GM18951 (cell line): Measurements from ENCODE around the gene IL7R.
"Not testable (repeated sequence)": the region's sequence is repeated elsewhere in the genome, so short reads cannot be mapped to it uniquely, and the experiment has no call there.

Experiments used
- POLR2A ChIP-seq: IDR thresholded peaks from 4 replicates; pipeline ENCODE4 v1.6.1; 2011; ENCODE audit warnings: mild to moderate bottlenecking; ENCODE audit not compliant: insufficient read length, insufficient read depth; ENCODE audit errors: extremely low read depth
- in situ Hi-C: fragments of 300-500 bp; cut with MboI; formaldehyde crosslinking; loops from one replicate; pipeline ENCODE4 v1.12.0; 2022; ENCODE audit warnings: low sequenced_read_pairs, mixed read lengths, inconsistent platforms; ENCODE audit not compliant: unreplicated experiment

IL7R gene

GRCh38 chr5:35887321-35888100, 30.8 kb downstream of the IL7R start:
- no peak for TF ChIP-seq POLR2A
- in situ Hi-C loops: no loop called here

GRCh38 chr5:35890021-35891020, 33.6 kb downstream of the IL7R start:
- no peak for TF ChIP-seq POLR2A
- in situ Hi-C loops: no loop called here

- in situ Hi-C loops: not testable (repeated sequence)
Measured at GRCh38 chr5:35892799-35893198, 36.1 kb downstream of the IL7R start.

- TF ChIP-seq POLR2A: no peak
- in situ Hi-C loops: no loop called here
Measured at GRCh38 chr5:35894131-35894530, 37.4 kb downstream of the IL7R start.

GRCh38 chr5:35898952-35899660, 42.4 kb downstream of the IL7R start:
- in situ Hi-C loops: no loop called here
- TF ChIP-seq POLR2A: no peak

- in situ Hi-C loops: loop anchor here (25.0 kb wide), 1 partner anchor 812 kb away; no protein-coding TSS in a partner anchor
- TF ChIP-seq POLR2A: no peak
Measured at GRCh38 chr5:35899800-35900199, 43.1 kb downstream of the IL7R start.

GRCh38 chr5:35900972-35901695, 44.4 kb downstream of the IL7R start:
- TF ChIP-seq POLR2A: no peak
- in situ Hi-C loops: loop anchor here (25.0 kb wide), 1 partner anchor 814 kb away; no protein-coding TSS in a partner anchor

- no peak for TF ChIP-seq POLR2A
- in situ Hi-C loops: loop anchor here (25.0 kb wide), 1 partner anchor 815 kb away; no protein-coding TSS in a partner anchor
Measured at GRCh38 chr5:35902046-35902672, 45.5 kb downstream of the IL7R start.

GRCh38 chr5:35903631-35904203, 47.0 kb downstream of the IL7R start:
- in situ Hi-C loops: loop anchor here (25.0 kb wide), 1 partner anchor 816 kb away; no protein-coding TSS in a partner anchor
- TF ChIP-seq POLR2A: no peak

GRCh38 chr5:35904443-35905132, 47.9 kb downstream of the IL7R start:
- no peak for TF ChIP-seq POLR2A
- in situ Hi-C loops: loop anchor here (25.0 kb wide), 1 partner anchor 817 kb away; no protein-coding TSS in a partner anchor

GRCh38 chr5:35908228-35908627, 51.5 kb downstream of the IL7R start:
- in situ Hi-C loops: loop anchor here (25.0 kb wide), 1 partner anchor 821 kb away; no protein-coding TSS in a partner anchor
- no peak for TF ChIP-seq POLR2A
